A673 (cell line): Measurements from ENCODE around the gene THOC2.

Source experiments
- EZH2 ChIP-seq: fragments of 200-600 bp; sonication (generic); IDR thresholded peaks from 2 replicates; pipeline ENCODE4 v1.6.1; 2017; ENCODE audit warnings: borderline replicate concordance, low read depth, mild to moderate bottlenecking, mixed read lengths, antibody characterized with exemption, low read length; ENCODE audit not compliant: poor library complexity, severe bottlenecking
- TF ChIP-seq, protein P1 (sequence below): fragments of 300-800, 200-600 bp; sonication (generic); conservative IDR thresholded peaks from 2 replicates; pipeline ENCODE4 v1.5.1; 2017; ENCODE audit warnings: low read depth, mild to moderate bottlenecking, antibody characterized with exemption, low read length, moderate library complexity, mixed read lengths

DNA sequence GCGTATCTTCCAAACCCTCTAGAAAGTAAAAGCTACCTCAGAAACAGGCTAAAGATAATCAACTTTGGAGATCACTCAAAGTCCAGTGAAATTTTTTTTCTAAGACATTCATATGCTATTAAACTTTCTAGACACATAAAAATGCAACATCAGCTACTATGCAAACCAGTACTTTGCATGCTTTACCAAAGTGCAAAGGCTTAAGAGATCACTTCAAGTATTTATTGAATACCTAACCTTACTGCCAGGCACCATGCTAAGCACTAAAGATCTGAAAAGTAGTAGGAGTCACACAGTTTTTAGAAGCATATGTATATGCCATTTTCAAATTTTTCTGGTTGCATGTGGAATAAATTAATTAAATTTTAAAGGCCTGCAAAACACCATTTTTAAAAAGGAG, 115.8 kb downstream of the THOC2 start:
- TF ChIP-seq, protein P1, sequence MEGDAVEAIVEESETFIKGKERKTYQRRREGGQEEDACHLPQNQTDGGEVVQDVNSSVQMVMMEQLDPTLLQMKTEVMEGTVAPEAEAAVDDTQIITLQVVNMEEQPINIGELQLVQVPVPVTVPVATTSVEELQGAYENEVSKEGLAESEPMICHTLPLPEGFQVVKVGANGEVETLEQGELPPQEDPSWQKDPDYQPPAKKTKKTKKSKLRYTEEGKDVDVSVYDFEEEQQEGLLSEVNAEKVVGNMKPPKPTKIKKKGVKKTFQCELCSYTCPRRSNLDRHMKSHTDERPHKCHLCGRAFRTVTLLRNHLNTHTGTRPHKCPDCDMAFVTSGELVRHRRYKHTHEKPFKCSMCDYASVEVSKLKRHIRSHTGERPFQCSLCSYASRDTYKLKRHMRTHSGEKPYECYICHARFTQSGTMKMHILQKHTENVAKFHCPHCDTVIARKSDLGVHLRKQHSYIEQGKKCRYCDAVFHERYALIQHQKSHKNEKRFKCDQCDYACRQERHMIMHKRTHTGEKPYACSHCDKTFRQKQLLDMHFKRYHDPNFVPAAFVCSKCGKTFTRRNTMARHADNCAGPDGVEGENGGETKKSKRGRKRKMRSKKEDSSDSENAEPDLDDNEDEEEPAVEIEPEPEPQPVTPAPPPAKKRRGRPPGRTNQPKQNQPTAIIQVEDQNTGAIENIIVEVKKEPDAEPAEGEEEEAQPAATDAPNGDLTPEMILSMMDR = no peak
- TF ChIP-seq EZH2 = no peak
